22Rv1 (cell line): ENCODE measurements around the gene OR5T1.

Experiments
- CTCF ChIP-seq: fragments of 450-650 bp; IDR thresholded peaks from 2 replicates; pipeline ENCODE4 v1.5.1; 2017; ENCODE audit warnings: mild to moderate bottlenecking
- ZFX ChIP-seq: fragments of 450-650 bp; IDR thresholded peaks from 2 replicates; pipeline ENCODE4 v1.6.1; 2017; ENCODE audit warnings: antibody characterized with exemption, borderline replicate concordance

DNA sequence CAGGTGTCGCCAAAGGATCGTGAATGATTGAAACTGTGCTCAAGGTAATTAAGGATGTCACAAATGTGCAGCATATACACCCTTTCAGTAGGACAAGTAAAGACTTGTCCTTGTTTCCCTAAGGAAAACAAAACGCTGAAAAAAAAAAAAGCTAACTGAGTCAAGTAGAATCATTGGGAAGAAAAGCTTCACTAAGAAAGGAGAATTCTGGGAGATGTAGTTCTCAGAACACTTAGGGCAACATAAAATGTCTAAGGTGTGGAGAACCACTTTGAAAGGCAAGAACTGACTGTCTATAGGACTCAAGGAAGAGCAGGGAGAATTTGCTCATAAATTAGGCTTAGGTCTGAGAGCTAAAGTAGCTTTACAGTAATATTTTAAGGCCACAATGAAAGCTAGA lies 2.9 kb upstream of the OR5T1 start:
- no peak for TF ChIP-seq CTCF
- no peak for TF ChIP-seq ZFX
